Lower leg skin (tissue), 4 donors: ENCODE measurements around the gene UBE2L5. TPM values are rescaled to one million over a fixed set of nuclear protein-coding genes. Genes with fewer than 3 reads are reported as not detected.

Experiments used
- DNase-seq, 2 donors: peaks; one replicate each; pipeline ENCODE4 v3.0.0-alpha.2; 2019; ENCODE audit warnings: low spot score in 2 of 2
- H3K4me3 ChIP-seq: fragments of 200-600 bp; sonication (generic); 2 replicates; pipeline ENCODE4 v1.5.1; 2017; ENCODE audit warnings: mild to moderate bottlenecking, low read depth; ENCODE audit not compliant: poor library complexity, severe bottlenecking
- POLR2A ChIP-seq, 2 donors: fragments of 450-650 bp; IDR thresholded peaks; one replicate each; pipeline ENCODE4 v1.6.1; 2016 to 2017; ENCODE audit warnings: antibody characterized with exemption in 2 of 2, mild to moderate bottlenecking in 1 of 2, moderate library complexity in 1 of 2
- WGBS, 2 donors: methylation state at CpG; one replicate each; pipeline ENCODE4 v1.1.5; 2018; 5-methylcytosine and 5-hydroxymethylcytosine counted together
- intact Hi-C: fragments of 100-400 bp; cut with DNase I; formaldehyde crosslinking; loops from one replicate; pipeline ENCODE4 v1.15.0; 2023; ENCODE audit warnings: low total_unique reads
- total RNA-seq, 4 donors: library from RNA; depleted of rRNA; stranded (reverse); fragments of >200 nt; gene quantifications; one replicate each; pipeline ENCODE4 v1.1.0, GENCODE V29; 2016
- TF ChIP-seq, protein P1 (sequence below), 3 donors: fragments of 450-650 bp; IDR thresholded peaks; one replicate each; pipeline ENCODE4 v1.5.1; 2016; ENCODE audit warnings: antibody characterized with exemption in 3 of 3, mild to moderate bottlenecking in 3 of 3, moderate library complexity in 2 of 3

UBE2L5 gene
- total RNA-seq, 4 donors from 2014 or later: 0.13 to 0.20 TPM; not detected in 2

DNA sequence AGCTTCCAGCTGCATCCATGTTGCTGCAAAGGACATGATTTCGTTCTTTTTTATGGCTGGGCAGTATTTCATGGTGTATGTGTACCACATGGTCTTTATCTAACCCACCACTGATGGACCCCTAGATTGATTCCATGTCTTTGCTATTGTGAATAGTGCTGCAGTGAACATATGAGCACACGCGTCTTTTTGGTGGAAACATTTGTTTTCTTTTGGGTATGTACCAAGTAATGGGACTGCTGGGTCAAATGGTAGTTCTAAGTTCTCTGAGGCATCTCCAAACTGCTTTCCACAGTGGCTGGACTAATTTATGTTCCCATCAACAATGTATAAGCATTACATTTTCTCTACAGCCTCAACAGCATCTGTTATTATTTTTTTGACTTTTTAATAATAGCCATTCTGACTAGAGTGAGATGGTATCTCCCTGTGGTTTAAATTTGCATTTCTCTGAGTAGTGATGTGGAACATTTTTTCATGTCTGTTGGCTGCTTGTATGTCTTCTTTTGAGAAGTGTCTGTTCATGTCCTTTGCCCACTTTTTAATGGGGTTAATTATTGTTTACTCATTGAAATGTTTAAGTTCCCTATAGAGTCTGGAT is 6.8 kb upstream of the UBE2L5 start:
- H3K4me3 ChIP-seq: no peak overlapping the region
- no peak for TF ChIP-seq POLR2A (IDR thresholded peaks at IDR 0.05)
- TF ChIP-seq, protein P1, sequence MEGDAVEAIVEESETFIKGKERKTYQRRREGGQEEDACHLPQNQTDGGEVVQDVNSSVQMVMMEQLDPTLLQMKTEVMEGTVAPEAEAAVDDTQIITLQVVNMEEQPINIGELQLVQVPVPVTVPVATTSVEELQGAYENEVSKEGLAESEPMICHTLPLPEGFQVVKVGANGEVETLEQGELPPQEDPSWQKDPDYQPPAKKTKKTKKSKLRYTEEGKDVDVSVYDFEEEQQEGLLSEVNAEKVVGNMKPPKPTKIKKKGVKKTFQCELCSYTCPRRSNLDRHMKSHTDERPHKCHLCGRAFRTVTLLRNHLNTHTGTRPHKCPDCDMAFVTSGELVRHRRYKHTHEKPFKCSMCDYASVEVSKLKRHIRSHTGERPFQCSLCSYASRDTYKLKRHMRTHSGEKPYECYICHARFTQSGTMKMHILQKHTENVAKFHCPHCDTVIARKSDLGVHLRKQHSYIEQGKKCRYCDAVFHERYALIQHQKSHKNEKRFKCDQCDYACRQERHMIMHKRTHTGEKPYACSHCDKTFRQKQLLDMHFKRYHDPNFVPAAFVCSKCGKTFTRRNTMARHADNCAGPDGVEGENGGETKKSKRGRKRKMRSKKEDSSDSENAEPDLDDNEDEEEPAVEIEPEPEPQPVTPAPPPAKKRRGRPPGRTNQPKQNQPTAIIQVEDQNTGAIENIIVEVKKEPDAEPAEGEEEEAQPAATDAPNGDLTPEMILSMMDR (IDR thresholded peaks at IDR 0.05): no peak
- intact Hi-C loops: no loop called here
- no peak for DNase-seq
- WGBS, 2 donors: 82 to 83% methylated on average over 3 of the region's 3 CpGs

DNA sequence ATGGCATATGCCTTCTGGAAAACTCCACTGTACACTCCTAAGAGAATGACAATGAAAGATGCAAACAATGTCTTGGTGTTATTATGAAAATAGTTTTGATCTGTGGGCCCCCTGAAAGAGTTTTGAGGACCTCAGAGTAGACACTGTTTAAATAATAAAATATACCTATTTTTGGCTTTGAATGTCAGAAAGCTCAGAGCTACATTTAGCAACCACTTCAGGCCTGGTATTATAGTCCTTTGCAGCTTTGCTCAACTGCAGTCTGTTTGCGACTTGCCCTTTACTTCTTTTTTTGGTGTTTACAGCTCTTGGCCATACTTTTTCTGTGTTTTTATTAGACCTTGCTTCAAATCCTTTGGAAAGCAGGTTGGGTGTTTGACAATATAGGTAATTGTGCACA is 5.8 kb upstream of the UBE2L5 start:
- DNase-seq: no peak
- no peak overlapping the region for H3K4me3 ChIP-seq
- TF ChIP-seq, protein P1 (IDR thresholded peaks at IDR 0.05): no peak
- intact Hi-C loops: no loop called here
- WGBS, 2 donors: 94 to 96% methylated on average over 1 of the region's 1 CpG

DNA sequence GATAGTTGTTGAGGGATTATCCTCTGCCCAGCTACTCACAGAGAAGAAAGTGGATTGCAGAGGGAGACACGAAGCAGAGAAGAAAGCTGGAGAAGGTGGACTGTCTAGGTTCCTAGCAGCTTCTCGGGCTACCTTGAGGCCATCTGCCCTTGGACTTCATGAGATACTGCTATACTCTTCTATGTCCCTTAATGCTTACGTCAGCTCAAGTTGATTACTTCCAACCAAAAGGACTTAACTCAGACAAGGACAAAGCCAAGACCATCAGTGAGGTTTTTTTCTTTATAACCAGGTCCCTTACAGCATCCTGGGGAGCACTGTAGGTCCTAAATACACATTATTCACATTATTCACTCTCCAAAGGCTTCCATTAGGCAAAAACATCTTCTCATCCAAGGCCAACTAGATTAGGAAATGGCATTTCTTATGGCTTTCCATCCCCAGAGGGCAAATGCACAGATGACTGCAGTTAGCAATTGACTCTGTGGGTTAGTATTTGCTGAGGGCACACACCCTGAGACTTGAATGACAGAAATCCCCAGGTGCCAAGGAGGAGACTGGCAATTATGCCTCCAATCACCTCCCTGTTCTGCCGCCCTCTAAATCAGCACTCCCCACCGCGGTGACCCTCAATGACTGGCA is 4.1 kb upstream of the UBE2L5 start:
- no peak overlapping the region for H3K4me3 ChIP-seq
- 61 to 62% methylated on average over 6 of the region's 6 CpGs for WGBS, 2 donors
- intact Hi-C loops: no loop called here
- no peak for TF ChIP-seq POLR2A (IDR thresholded peaks at IDR 0.05)
- TF ChIP-seq, protein P1 (IDR thresholded peaks at IDR 0.05): no peak
- no peak for DNase-seq

DNA sequence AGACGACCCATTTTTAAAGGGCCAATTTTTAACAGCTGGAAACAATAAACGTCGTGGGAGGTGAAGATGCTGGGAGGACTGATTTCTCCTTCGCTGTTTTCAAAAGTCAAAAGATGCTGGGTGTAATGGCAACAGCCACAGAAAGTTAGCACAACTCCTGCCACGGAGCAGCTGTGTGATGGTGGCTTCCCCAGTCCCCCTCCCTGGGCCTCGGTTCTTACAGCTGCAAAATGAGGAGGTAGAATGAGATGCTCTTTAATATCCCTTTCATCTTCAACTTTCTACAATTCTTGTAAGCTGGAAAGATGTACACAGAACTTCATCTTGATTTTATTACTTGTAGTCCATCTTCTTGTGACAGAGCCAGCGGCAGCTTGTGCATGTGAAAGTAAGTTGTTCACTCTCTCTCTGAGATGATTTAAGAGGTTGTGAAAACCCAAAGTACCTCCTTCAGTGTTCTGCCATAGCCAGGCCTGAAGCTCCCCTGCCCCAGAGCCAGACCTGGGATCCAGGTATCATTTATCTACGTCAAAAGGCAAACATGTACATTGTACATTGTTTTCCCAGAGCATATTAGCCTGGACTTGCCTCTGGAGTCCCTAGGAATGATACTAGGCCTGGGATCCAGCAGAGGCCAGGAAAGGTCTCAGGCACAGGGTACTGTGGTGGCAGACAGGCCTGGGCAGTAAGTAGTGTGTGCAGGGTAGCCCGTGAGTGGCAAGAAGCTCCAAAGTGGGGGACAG is 3.4 kb upstream of the UBE2L5 start:
- intact Hi-C loops: no loop called here
- DNase-seq: no peak
- 37 to 40% methylated on average over 9 of the region's 9 CpGs for WGBS, 2 donors
- H3K4me3 ChIP-seq: no peak overlapping the region
- TF ChIP-seq, protein P1 (IDR thresholded peaks at IDR 0.05): no peak
- no peak for TF ChIP-seq POLR2A (IDR thresholded peaks at IDR 0.05)

DNA sequence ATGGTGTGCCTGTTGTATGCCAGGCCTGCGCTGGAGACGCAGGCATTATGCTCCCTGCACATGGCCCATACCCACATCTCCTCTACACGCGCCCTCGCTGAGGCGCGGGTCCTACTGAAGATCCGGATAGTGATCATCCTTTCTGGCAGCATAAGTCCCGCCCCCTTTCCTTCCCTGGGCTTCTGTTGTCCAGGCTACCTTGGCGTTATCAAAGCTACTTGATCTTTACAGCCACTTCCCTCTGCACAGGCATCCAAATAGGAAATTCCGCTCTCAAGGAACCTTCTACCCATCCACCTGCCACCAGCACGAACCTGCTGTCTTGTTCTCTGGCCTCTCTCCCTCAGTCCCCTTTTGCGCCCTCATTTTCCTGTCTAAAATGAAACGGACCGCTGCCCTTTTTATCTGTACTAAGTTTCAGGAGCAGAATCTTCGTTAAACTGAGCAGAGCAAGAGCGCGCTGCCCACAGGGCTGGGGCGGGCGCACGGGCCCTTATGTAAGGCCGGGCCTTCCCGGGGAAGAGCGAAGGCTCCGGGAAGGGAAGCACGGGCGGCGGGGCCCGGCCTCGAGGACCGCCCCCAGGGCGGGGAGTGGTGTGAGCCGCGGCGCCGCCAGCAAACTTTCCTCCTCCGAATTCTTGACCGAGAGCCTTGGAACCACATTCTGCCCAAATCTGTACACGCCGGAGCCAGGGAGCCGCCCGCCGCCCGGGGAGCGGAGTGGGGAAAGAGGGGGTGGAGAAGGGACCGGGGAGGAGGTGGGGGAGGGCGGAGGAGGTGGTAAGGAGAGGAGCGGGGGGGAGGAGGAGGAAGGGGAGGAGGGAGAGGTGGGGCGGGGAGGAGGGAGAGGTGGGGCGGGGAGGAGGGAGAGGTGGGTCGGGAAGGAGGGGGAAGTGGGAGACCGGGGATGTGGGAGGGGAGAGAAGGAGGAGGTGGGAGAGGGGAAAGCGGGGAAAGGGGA is 920 bp upstream of the UBE2L5 start:
- 6 to 8% methylated on average over 38 to 45 of the region's 53 CpGs for WGBS, 2 donors
- TF ChIP-seq POLR2A (IDR thresholded peaks at IDR 0.05): no peak
- TF ChIP-seq, protein P1 (IDR thresholded peaks at IDR 0.05): no peak
- peak overlapping the region; percentile 18 for H3K4me3 ChIP-seq
- DNase-seq: peak; percentile 78 to 97
- intact Hi-C loops: no loop called here
